H1 (cell line): ENCODE data around the gene TUBGCP6. TPM values are rescaled to one million over a fixed set of nuclear protein-coding genes. Genes with fewer than 3 reads are reported as not detected.

Source experiments
- CTCF ChIA-PET: fragments of 300-600 bp; sonication (Branson Sonifier 250); formaldehyde crosslinking; loops from one replicate; lab custom pipeline; 2021; ENCODE audit not compliant: partially characterized antibody; lab: Charles Lee
- POLR2A ChIA-PET: fragments of 300-600 bp; sonication (Branson Sonifier 250); formaldehyde crosslinking; loops from one replicate; lab custom pipeline; 2021; ENCODE audit warnings: inconsistent platforms; ENCODE audit not compliant: partially characterized antibody; lab: Charles Lee
- DNase-seq, 2 experiments: peaks; one replicate each; pipeline versions ENCODE4 v3.0.0 to v3.0.0-alpha.2; 2010 to 2022; ENCODE audit warnings: low spot score in 2 of 2, low read depth in 1 of 2, mixed read lengths in 1 of 2
- FAIRE-seq: peaks from 2 replicates; lab custom pipeline; 2011; peaks lifted over from hg19 to GRCh38; lab: Jason Lieb, UNC
- H2AFZ ChIP-seq: 2 replicates; pipeline ENCODE4 v1.8.1; 2012; ENCODE audit warnings: low read length, inconsistent platforms
- H2AK5ac ChIP-seq: 2 replicates; pipeline ENCODE4 v1.6.1; 2013; ENCODE audit warnings: low read depth, low read length
- H2BK120ac ChIP-seq: replicated peaks from 2 replicates; pipeline ENCODE3; 2013; ENCODE audit warnings: low read depth, low read length, inconsistent platforms
- H2BK12ac ChIP-seq: 2 replicates; pipeline ENCODE4 v1.6.1; 2013; ENCODE audit warnings: low read depth, low read length
- H2BK15ac ChIP-seq: 2 replicates; pipeline ENCODE4 v1.6.1; 2013; ENCODE audit warnings: low read length
- H2BK20ac ChIP-seq: 2 replicates; pipeline ENCODE4 v1.6.1; 2013; ENCODE audit warnings: low read length
- H2BK5ac ChIP-seq: 2 replicates; pipeline ENCODE4 v1.6.1; 2013; ENCODE audit warnings: low read depth, low read length
- H3K14ac ChIP-seq: 2 replicates; pipeline ENCODE4 v1.6.1; 2013; ENCODE audit warnings: inconsistent platforms; ENCODE audit not compliant: insufficient read length
- H3K18ac ChIP-seq: 2 replicates; pipeline ENCODE4 v1.6.1; 2013; ENCODE audit warnings: low read length; ENCODE audit errors: extremely low read depth
- H3K23ac ChIP-seq: 2 replicates; pipeline ENCODE4 v1.6.1; 2013; ENCODE audit warnings: inconsistent platforms; ENCODE audit not compliant: insufficient read length
- H3K23me2 ChIP-seq: 2 replicates; pipeline ENCODE4 v1.6.1; 2013; ENCODE audit warnings: low read depth, low read length
- H3K27ac ChIP-seq: 2 replicates; pipeline ENCODE4 v1.6.1; 2011; ENCODE audit warnings: low read depth, low read length, inconsistent platforms
- H3K27me3 ChIP-seq, 4 experiments: replicated peaks in 1 of 4; 1 replicate in 1 of 4; 2 replicates in 3 of 4; pipeline versions ENCODE4 v1.6.1 to v1.8.1; 2011 to 2013; ENCODE audit warnings: low read length in 3 of 4, mild to moderate bottlenecking in 3 of 4, inconsistent platforms in 2 of 4, mixed read lengths in 2 of 4, moderate library complexity in 1 of 4; ENCODE audit not compliant: control insufficient read depth in 3 of 4, insufficient read depth in 3 of 4; ENCODE audit errors: extremely low read depth in 1 of 4
- H3K36me3 ChIP-seq, 4 experiments: 2 replicates each; pipeline versions ENCODE4 v1.6.1 to v1.8.1; 2011 to 2013; ENCODE audit warnings: mild to moderate bottlenecking in 4 of 4, low read length in 3 of 4, moderate library complexity in 2 of 4, control low read depth in 1 of 4, inconsistent platforms in 1 of 4; ENCODE audit not compliant: insufficient read depth in 4 of 4, control insufficient read depth in 2 of 4
- H3K4ac ChIP-seq: replicated peaks from 2 replicates; pipeline ENCODE3; 2013; ENCODE audit warnings: low read length, low read depth, mixed read lengths, inconsistent platforms; ENCODE audit not compliant: insufficient read length
- H3K4me1 ChIP-seq, 4 experiments: replicated peaks in 1 of 4; 1 replicate in 1 of 4; 2 replicates in 3 of 4; pipeline versions ENCODE4 v1.6.1 to v1.8.1; 2011 to 2013; ENCODE audit warnings: low read length in 3 of 4, inconsistent platforms in 2 of 4, mixed read lengths in 1 of 4; ENCODE audit not compliant: insufficient read depth in 4 of 4, control insufficient read depth in 3 of 4
- H3K4me2 ChIP-seq, 2 experiments: 2 replicates each; pipeline versions ENCODE4 v1.6.1 to v1.8.1; 2011 to 2013; ENCODE audit warnings: low read depth in 2 of 2, low read length in 2 of 2, control low read depth in 1 of 2, inconsistent platforms in 1 of 2, mild to moderate bottlenecking in 1 of 2; ENCODE audit not compliant: insufficient read depth in 1 of 2
- H3K4me3 ChIP-seq, 4 experiments: fragments of 200-600, 300-600 bp in 1 of 4; sonication (generic), shearing (Covaris generic), sonication (Bioruptor Twin) in 1 of 4; 2 replicates each; pipeline versions ENCODE4 v1.5.1 to v1.8.1; 2011 to 2016; ENCODE audit warnings: low read length in 4 of 4, low read depth in 3 of 4, control low read depth in 2 of 4, inconsistent platforms in 2 of 4, mild to moderate bottlenecking in 2 of 4, mixed read lengths in 1 of 4, moderate library complexity in 1 of 4; ENCODE audit not compliant: insufficient read depth in 2 of 4; ENCODE audit errors: extremely low read depth in 1 of 4
- H3K56ac ChIP-seq: replicated peaks from 2 replicates; pipeline ENCODE3; 2013; ENCODE audit warnings: low read depth, mild to moderate bottlenecking, mixed read lengths, low read length, inconsistent platforms; ENCODE audit not compliant: insufficient read length
- H3K79me1 ChIP-seq: 2 replicates; pipeline ENCODE4 v1.6.1; 2013; ENCODE audit warnings: low read depth, low read length, control low read depth
- H3K79me2 ChIP-seq, 2 experiments: 2 replicates each; pipeline versions ENCODE4 v1.6.1 to v1.8.1; 2012 to 2013; ENCODE audit warnings: low read length in 2 of 2, mild to moderate bottlenecking in 2 of 2, inconsistent platforms in 1 of 2; ENCODE audit not compliant: insufficient read depth in 2 of 2, control insufficient read depth in 1 of 2
- H3K9ac ChIP-seq, 4 experiments: replicated peaks in 1 of 4; 1 replicate in 1 of 4; 2 replicates in 3 of 4; pipeline versions ENCODE4 v1.6.1 to v1.8.1; 2011 to 2013; ENCODE audit warnings: low read depth in 3 of 4, low read length in 3 of 4, control low read depth in 2 of 4, mild to moderate bottlenecking in 2 of 4, moderate library complexity in 2 of 4, inconsistent platforms in 1 of 4; ENCODE audit errors: extremely low read depth in 1 of 4
- H3K9me3 ChIP-seq, 2 experiments: 2 replicates each; pipeline versions ENCODE4 v1.6.1 to v1.8.1; 2012 to 2013; ENCODE audit warnings: mild to moderate bottlenecking in 2 of 2, moderate library complexity in 2 of 2, control low read depth in 1 of 2, inconsistent platforms in 1 of 2, low read depth in 1 of 2, low read length in 1 of 2, mixed read lengths in 1 of 2; ENCODE audit not compliant: insufficient read depth in 2 of 2
- H4K20me1 ChIP-seq, 2 experiments: replicated peaks in 1 of 2; 2 replicates each; pipeline versions ENCODE3 to v1.8.1; 2011 to 2013; ENCODE audit warnings: inconsistent platforms in 2 of 2, low read length in 2 of 2, mild to moderate bottlenecking in 1 of 2; ENCODE audit not compliant: insufficient read depth in 2 of 2, control insufficient read depth in 1 of 2
- H4K5ac ChIP-seq: 2 replicates; pipeline ENCODE4 v1.6.1; 2013; ENCODE audit warnings: low read length, low read depth, mixed read lengths, inconsistent platforms; ENCODE audit not compliant: insufficient read length
- H4K8ac ChIP-seq: 2 replicates; pipeline ENCODE4 v1.8.0; 2013; ENCODE audit warnings: mild to moderate bottlenecking, moderate library complexity, low read length, inconsistent platforms; ENCODE audit not compliant: insufficient read depth; ENCODE audit errors: extremely low read depth
- H4K91ac ChIP-seq: replicated peaks from 2 replicates; pipeline ENCODE3; 2013; ENCODE audit warnings: low read length, mixed read lengths, inconsistent platforms; ENCODE audit not compliant: insufficient read length
- BCL11A ChIP-seq, 2 experiments: IDR thresholded peaks; one replicate each; pipeline ENCODE4 v1.6.1; 2011; ENCODE audit warnings: low read depth in 2 of 2, low read length in 2 of 2, mild to moderate bottlenecking in 2 of 2
- CBX5 ChIP-seq: fragments of 300-800, 300-1000 bp; sonication (generic); IDR thresholded peaks from 2 replicates; pipeline ENCODE4 v1.7.1; 2016; ENCODE audit warnings: antibody characterized with exemption, low read length, low read depth
- E2F6 ChIP-seq: IDR thresholded peaks from 2 replicates; pipeline ENCODE4 v1.6.1; 2012; ENCODE audit warnings: inconsistent platforms
- GTF2F1 ChIP-seq: IDR thresholded peaks from 2 replicates; pipeline ENCODE4 v1.6.1; 2012; ENCODE audit warnings: low read depth, low read length, improper control_type of control experiment, borderline replicate concordance
- JUND ChIP-seq: IDR thresholded peaks from 2 replicates; pipeline ENCODE4 v1.6.1; 2011; ENCODE audit warnings: mild to moderate bottlenecking, improper control_type of control experiment, low read length
- MAFK ChIP-seq: IDR thresholded peaks from 2 replicates; pipeline ENCODE4 v1.6.1; 2012; ENCODE audit warnings: low read depth, mild to moderate bottlenecking, improper control_type of control experiment, low read length
- PHF8 ChIP-seq: fragments of 200-600 bp; sonication (generic); conservative IDR thresholded peaks from 2 replicates; pipeline ENCODE4 v1.7.1; 2012; ENCODE audit warnings: low read depth, mild to moderate bottlenecking, inconsistent platforms, low read length, moderate library complexity
- POLR2A ChIP-seq, 2 experiments: IDR thresholded peaks; 1 replicate in 1 of 2; 2 replicates in 1 of 2; pipeline ENCODE4 v1.6.1; 2011; ENCODE audit warnings: low read depth in 2 of 2, low read length in 2 of 2, mild to moderate bottlenecking in 2 of 2; ENCODE audit errors: control extremely low read depth in 1 of 2
- POU5F1 ChIP-seq: IDR thresholded peaks from 2 replicates; pipeline ENCODE4 v1.6.1; 2011; ENCODE audit warnings: low read depth, mild to moderate bottlenecking, low read length, moderate library complexity
- RXRA ChIP-seq: IDR thresholded peaks from 2 replicates; pipeline ENCODE4 v1.6.1; 2011; ENCODE audit warnings: low read depth, mild to moderate bottlenecking, low read length, moderate library complexity; ENCODE audit not compliant: insufficient read depth
- WGBS, 2 experiments: shearing (Covaris generic) in 1 of 2; methylation state at CpG; one replicate each; pipeline versions ENCODE4 v1.1.6 to v1.1.7; 2013 to 2015; ENCODE audit warnings: low lambda C conversion rate in 2 of 2, mixed read lengths in 2 of 2, inconsistent platforms in 1 of 2, low coverage in 1 of 2, missing lambda C conversion rate in 1 of 2; ENCODE audit not compliant: insufficient replicate concordance in 2 of 2, insufficient coverage in 1 of 2, insufficient read length in 1 of 2; ENCODE audit errors: extremely low coverage in 1 of 2, missing lambda C conversion rate in 1 of 2; 5-methylcytosine and 5-hydroxymethylcytosine counted together
- polyA plus RNA-seq, 7 experiments: library from polyadenylated mRNA; depleted of rRNA in 3 of 7; stranded (reverse) in 5 of 7; unstranded in 2 of 7; fragments of >200 nt in 5 of 7; fragments of 200-250 nt in 2 of 7; gene quantifications; 1 replicate in 5 of 7; 2 replicates in 1 of 7; 4 replicates in 1 of 7; pipeline versions ENCODE4 v1.2.1 to v1.2.3, GENCODE V29; 2011 to 2013; ENCODE audit warnings: missing spikeins in 2 of 7, mixed read lengths in 2 of 7
- total RNA-seq: library from RNA; stranded (reverse); fragmentation: NEBNext Ultra II Directional; extraction: Animal tissue kit (Norgen Biotek cat#: 25700); gene quantifications from 2 replicates; pipeline ENCODE4 v1.2.1, GENCODE V29; 2021

The TUBGCP6 gene
- total and polyA plus RNA-seq, 2 of the 8 experiments (the other 6 are each of a cell fraction or from before 2014, with no cell fraction given), result 24.2 to 24.7 TPM

DNA sequence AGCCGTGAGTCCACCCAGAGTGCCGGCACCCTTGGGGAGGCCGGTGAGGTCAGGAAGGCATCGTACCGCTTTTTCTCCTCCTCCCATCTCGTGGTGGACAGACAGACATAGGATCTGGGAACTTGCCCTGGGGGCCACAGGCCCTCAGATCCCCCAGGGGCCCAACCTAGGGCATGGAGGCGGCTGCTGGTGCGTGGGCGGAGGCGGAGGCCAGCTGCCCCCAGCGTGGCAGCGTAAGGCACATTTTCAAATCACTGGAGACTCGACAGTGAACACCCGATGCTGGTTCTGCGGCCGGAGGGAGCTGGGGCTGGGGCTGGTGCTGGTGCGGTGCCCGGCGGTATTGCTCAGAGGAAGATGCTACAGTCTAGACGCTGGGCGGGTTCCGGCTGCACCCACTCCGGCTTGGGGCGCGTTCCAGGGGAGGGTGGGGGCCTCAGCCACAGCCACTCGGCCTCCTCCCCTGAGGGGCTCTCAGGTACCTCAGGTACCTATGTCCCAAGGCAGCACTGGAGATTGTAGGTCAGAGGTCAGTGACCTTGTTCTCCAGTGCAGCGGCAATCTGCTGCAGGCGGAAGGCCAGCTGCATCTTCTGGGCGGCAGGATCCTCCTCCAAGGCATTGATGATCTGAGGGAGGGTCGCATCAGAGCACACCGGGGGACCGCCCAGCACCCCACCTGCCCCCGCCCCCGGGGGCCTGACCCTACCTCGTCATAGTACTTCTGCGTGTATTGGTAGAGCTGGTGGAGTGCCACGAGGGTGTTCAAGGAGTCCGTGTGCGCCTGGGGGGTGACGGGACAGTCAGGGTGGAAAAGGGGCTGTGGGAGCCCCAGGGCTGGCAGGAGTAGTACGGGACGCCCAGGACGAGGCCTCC, 30.6 kb upstream of the TUBGCP6 start:
- Histone ChIP-seq H3K79me2 (no peaks in the 10 kb centered on the region), H2AK5ac (no peak overlapping the region), H3K23ac (no peak overlapping the region), H3K9me3 (peaks cover 7 to 24% of the 10 kb centered on the region in 2 experiments; a peak in 3 of 4 replicates), H3K9ac (no peak overlapping the region), H2BK5ac (no peak overlapping the region), H3K23me2 (peaks cover 8% of the 10 kb centered on the region; the same call in 1 of the 2 replicates), H3K27ac (no peak overlapping the region), H2BK20ac (no peak overlapping the region), H2BK12ac (no peak overlapping the region), H4K5ac (no peak overlapping the region), H3K18ac (no peak overlapping the region), H3K4me3 (no peak overlapping the region), H3K36me3 (peaks cover 12 to 54% (median 36%) of the 10 kb centered on the region in 4 experiments), H2BK120ac (no peak overlapping the region), H4K91ac (no peak overlapping the region), H2BK15ac (no peak overlapping the region), H3K4ac (no peak overlapping the region), H2AFZ (no peak overlapping the region), H4K20me1 (peaks cover 6 to 11% of the 10 kb centered on the region in 2 experiments), H3K79me1 (no peaks in the 10 kb centered on the region), H3K56ac (no peak overlapping the region), H3K4me2 (no peak overlapping the region), H3K27me3 (peaks cover 6 to 13% (median 12%) of the 10 kb centered on the region in 4 experiments; a peak in 6 of 7 replicates), H3K4me1 (peaks cover 2 to 11% (median 7%) of the 10 kb centered on the region in 4 experiments; a peak in 5 of 7 replicates), H4K8ac (no peak overlapping the region; the same call in 1 of the 2 replicates), H3K14ac (no peak overlapping the region)
- POLR2A ChIA-PET, result interaction anchor here (1.2 kb wide), 2 partner anchors 25 to 53 kb away, joined by 3 read pairs; partner anchors contain the start of gene HDAC10
- FAIRE-seq (no peak), DNase-seq (no peak)
- CTCF ChIA-PET, result interaction anchor here (0.6 to 6.0 kb wide), 30 partner anchors 8 to 513 kb away, joined by 3 to 39 read pairs (median 4); partner anchors contain the start of genes HDAC10 and MAPK12
- whole genome bisulfite sequencing, 2 experiments, result 94% methylated on average over 32 of the region's 43 CpGs; no CpG with 5 or more reads in 1 of the 2 experiments
- no peak for TF ChIP-seq JUND
- no peak for TF ChIP-seq BCL11A (IDR thresholded peaks at IDR 0.05; ENCODE audit: low read depth in 2 of 2, low read length in 2 of 2)
- TF ChIP-seq GTF2F1, result no peak
- TF ChIP-seq MAFK, result no peak
- no peak for TF ChIP-seq PHF8
- TF ChIP-seq POLR2A (IDR thresholded peaks at IDR 0.05; ENCODE audit: control extremely low read depth in 1 of 2, low read depth in 2 of 2, low read length in 2 of 2), result no peak
- TF ChIP-seq POU5F1, result no peak
- no peak for TF ChIP-seq E2F6
- TF ChIP-seq RXRA, result no peak
- no peak for TF ChIP-seq CBX5
